Activated CD8-positive, alpha-beta T cell treated with anti-CD3 and anti-CD28 coated beads for 36 hours (primary cell): Measurements from ENCODE around the gene LYRM4. TPM values are rescaled to one million over a fixed set of nuclear protein-coding genes. Genes with fewer than 3 reads are reported as not detected.

ENCODE experiments used
- ATAC-seq: fragments of 200-7000 bp; cut with Tn5 transposase; one replicate; pipeline ENCODE4 v1.10.0; 2021; ENCODE audit warnings: mild to moderate bottlenecking, moderate library complexity
- CTCF ChIA-PET: fragments of 350-600 bp; sonication (Branson Sonifier 250); formaldehyde crosslinking; loops from one replicate; lab custom pipeline; 2021; ENCODE audit warnings: antibody characterized with exemption; lab: Charles Lee
- POLR2A ChIA-PET: fragments of 350-600 bp; sonication (Branson Sonifier 250); formaldehyde crosslinking; loops from one replicate; lab custom pipeline; 2021; ENCODE audit warnings: antibody characterized with exemption; lab: Charles Lee
- DNase-seq: peaks from one replicate; pipeline ENCODE4 v3.0.0-alpha.2; 2020
- H3K27ac Mint-ChIP-seq: one replicate; pipeline ENCODE4 v1.8.0; 2021; ENCODE audit warnings: mild to moderate bottlenecking, mixed read lengths
- H3K27me3 Mint-ChIP-seq: one replicate; pipeline ENCODE4 v1.8.0; 2021; ENCODE audit warnings: mixed read lengths
- H3K36me3 Mint-ChIP-seq: one replicate; pipeline ENCODE4 v1.8.0; 2021; ENCODE audit warnings: low read depth, mixed read lengths
- H3K4me1 Mint-ChIP-seq: one replicate; pipeline ENCODE4 v1.8.0; 2021; ENCODE audit warnings: low read depth, mixed read lengths
- H3K4me3 Mint-ChIP-seq: one replicate; pipeline ENCODE4 v1.8.0; 2021; ENCODE audit warnings: mild to moderate bottlenecking, moderate library complexity, mixed read lengths
- H3K9me3 Mint-ChIP-seq: one replicate; pipeline ENCODE4 v1.8.0; 2021; ENCODE audit warnings: mixed read lengths
- CTCF ChIP-seq: fragments of 200-600 bp; IDR thresholded peaks from one replicate; pipeline ENCODE4 v1.8.0; 2022; ENCODE audit warnings: antibody characterized with exemption, mild to moderate bottlenecking
- intact Hi-C: fragments of 100-400 bp; cut with micrococcal nuclease; formaldehyde crosslinking; loops from one replicate; pipeline ENCODE4 v1.10.0; 2022
- total RNA-seq, 2 experiments: library from RNA; stranded (reverse); gene quantifications; one replicate each; pipeline ENCODE4 v1.2.3, GENCODE V29; 2021

LYRM4 gene
- total RNA-seq, 2 experiments from 2014 or later, result 43.5 to 50.6 TPM

DNA sequence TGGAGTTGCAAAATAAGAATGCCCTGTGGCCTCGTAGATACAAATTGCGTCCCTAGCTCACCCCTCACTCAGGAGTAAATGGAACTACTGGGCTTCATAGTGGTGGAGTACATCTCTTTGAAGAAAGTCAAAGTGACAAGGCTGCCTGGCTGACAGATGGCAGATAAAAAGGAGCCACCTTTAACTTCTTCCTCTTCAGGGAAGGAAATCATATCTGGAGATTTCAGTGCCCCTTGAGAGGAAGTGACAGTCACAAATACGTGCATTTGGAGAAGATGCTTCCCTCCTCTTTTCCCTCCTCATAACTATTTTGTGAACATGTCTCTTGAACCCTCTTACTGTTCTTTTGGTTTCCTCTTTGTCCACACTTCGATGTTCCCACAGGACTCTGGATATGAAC, 132.4 kb downstream of the LYRM4 start:
- Mint-ChIP-seq H3K4me3 (no peak overlapping the region), H3K27ac (no peak overlapping the region), H3K9me3 (no peaks in the 10 kb centered on the region), H3K36me3 (no peaks in the 10 kb centered on the region), H3K4me1 (no peaks in the 10 kb centered on the region), H3K27me3 (no peaks in the 10 kb centered on the region)
- DNase-seq (no peak), ATAC-seq (no peak)
- ChIA-PET POLR2A (no interaction called here), CTCF (interaction anchor here (1.1 to 1.5 kb wide), 2 partner anchors 15 to 20 kb away, joined by 3 to 4 read pairs; no protein-coding TSS in a partner anchor)
- intact Hi-C loops, result no loop called here
- TF ChIP-seq CTCF, result no peak

- intact Hi-C loops, result no loop called here
- Mint-ChIP-seq H3K4me3 (no peak overlapping the region), H3K9me3 (no peaks in the 10 kb centered on the region), H3K27ac (no peak overlapping the region), H3K4me1 (no peaks in the 10 kb centered on the region), H3K27me3 (no peaks in the 10 kb centered on the region), H3K36me3 (no peaks in the 10 kb centered on the region)
- ChIA-PET CTCF (no interaction called here), POLR2A (no interaction called here)
- no peak for ATAC-seq
- no peak for DNase-seq
- no peak for TF ChIP-seq CTCF
These were observed 133.6 kb downstream of the LYRM4 start for GRCh38 chr6:5127106-5127687.

DNA sequence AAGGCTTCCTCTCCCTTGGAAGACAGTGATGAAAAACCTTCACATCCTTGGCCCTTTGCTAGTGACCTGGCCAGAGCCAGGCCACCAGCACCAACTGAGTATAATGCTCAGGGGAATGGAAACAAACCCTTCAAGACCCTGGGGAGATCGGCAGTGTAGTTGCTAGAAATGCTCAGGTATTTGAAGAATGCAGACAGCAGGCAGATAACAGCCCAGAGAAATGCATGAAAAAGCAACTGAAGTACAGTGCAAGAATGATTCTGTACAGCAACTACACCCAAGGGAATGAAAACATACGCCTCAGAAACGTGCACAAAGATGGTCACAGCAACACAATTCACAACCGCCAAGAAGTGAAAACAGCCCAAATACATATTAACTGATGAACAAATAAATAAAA, 134.5 kb downstream of the LYRM4 start:
- POLR2A ChIA-PET, result no interaction called here
- no peaks in the 10 kb centered on the region for H3K36me3 Mint-ChIP-seq
- CTCF ChIA-PET, result interaction anchor here (1.0 kb wide), 1 partner anchor 18 kb away, joined by 5 read pairs; no protein-coding TSS in a partner anchor
- H3K4me3 Mint-ChIP-seq, result no peak overlapping the region
- DNase-seq (no peak), ATAC-seq (no peak)
- H3K4me1 Mint-ChIP-seq, result no peaks in the 10 kb centered on the region
- intact Hi-C loops, result no loop called here
- H3K9me3 Mint-ChIP-seq, result no peaks in the 10 kb centered on the region
- no peak for TF ChIP-seq CTCF
- H3K27me3 Mint-ChIP-seq, result no peaks in the 10 kb centered on the region
- H3K27ac Mint-ChIP-seq, result no peak overlapping the region

DNA sequence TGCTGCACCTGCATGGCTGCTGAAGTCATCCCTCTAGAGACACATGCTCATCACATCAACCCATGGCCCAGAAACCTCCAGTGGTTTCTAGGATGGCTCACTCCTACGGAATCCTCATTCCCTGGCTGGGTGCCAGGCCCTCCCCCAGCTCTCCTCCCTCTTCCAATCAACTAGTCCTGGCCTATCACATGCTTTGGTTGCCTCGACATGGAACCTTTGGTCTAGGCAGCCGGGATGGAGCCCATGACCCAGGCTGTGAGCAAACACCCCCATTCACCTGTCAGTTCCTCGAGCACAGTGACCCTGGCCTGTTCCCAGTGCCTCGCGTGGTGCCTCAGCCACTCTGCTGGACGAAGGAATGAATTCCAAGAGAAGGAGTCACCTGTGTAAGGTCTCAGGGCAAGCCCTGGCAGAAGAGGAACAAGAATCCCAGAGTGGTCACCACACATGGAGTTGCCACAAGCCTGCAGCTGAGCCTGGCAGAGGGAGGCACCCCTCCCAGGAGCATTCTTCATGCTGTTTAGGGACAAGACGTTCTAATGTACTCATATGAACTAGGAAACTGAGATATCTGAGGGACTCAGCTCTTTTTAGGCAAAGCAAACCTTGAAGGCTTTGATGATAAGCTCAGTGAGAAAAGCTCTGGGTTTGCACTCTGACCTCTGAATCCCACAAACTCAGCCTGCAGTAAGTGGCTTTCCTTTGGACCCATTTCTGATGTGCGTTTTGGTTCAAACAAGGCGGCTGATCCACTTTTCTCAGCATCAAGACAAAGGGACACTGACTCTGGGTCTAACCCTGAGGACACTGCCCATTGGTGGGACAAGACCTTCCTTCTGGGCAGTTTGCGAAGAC, 135.4 kb downstream of the LYRM4 start:
- Mint-ChIP-seq H3K36me3 (no peaks in the 10 kb centered on the region), H3K27ac (no peak overlapping the region), H3K9me3 (no peaks in the 10 kb centered on the region), H3K4me3 (no peak overlapping the region), H3K27me3 (no peaks in the 10 kb centered on the region), H3K4me1 (no peaks in the 10 kb centered on the region)
- POLR2A ChIA-PET, result no interaction called here
- TF ChIP-seq CTCF, result no peak
- CTCF ChIA-PET, result interaction anchor here (1.0 kb wide), 1 partner anchor 18 kb away, joined by 5 read pairs; no protein-coding TSS in a partner anchor
- intact Hi-C loops, result no loop called here
- ATAC-seq (no peak), DNase-seq (no peak)

- intact Hi-C loops, result no loop called here
- Mint-ChIP-seq H3K27me3 (no peaks in the 10 kb centered on the region), H3K27ac (no peak overlapping the region), H3K4me1 (no peaks in the 10 kb centered on the region), H3K9me3 (no peaks in the 10 kb centered on the region), H3K36me3 (no peaks in the 10 kb centered on the region), H3K4me3 (no peak overlapping the region)
- no peak for ATAC-seq
- no peak for DNase-seq
- ChIA-PET POLR2A (no interaction called here), CTCF (no interaction called here)
- TF ChIP-seq CTCF, result no peak
These were observed 136.2 kb downstream of the LYRM4 start for GRCh38 chr6:5124526-5124925.
